Keratinocyte (primary cell): ENCODE measurements around the gene ZBTB8OS.

Source experiments
- CTCF ChIP-seq, 3 experiments: IDR thresholded peaks in 1 of 3; conservative IDR thresholded peaks in 1 of 3; optimal IDR thresholded peaks in 1 of 3; 2 replicates in 2 of 3; 3 replicates in 1 of 3; pipeline versions ENCODE3 to v1.5.1; 2011; ENCODE audit warnings: low read length in 3 of 3, mild to moderate bottlenecking in 3 of 3, moderate library complexity in 2 of 3, control low read depth in 1 of 3, inconsistent platforms in 1 of 3; ENCODE audit not compliant: insufficient read depth in 2 of 3; ENCODE audit errors: extremely low read depth in 1 of 3
- EZH2 ChIP-seq: IDR thresholded peaks from one replicate; pipeline ENCODE4 v1.6.1; 2012; ENCODE audit warnings: inconsistent platforms, mild to moderate bottlenecking, low read length, moderate library complexity

GRCh38 chr1:32666901-32667566 lies 16.7 kb upstream of the ZBTB8OS start:
- no peak for TF ChIP-seq CTCF (optimal IDR thresholded peaks at IDR 0.05 in 1 of 3, IDR thresholded peaks at IDR 0.05 in 1 of 3, conservative IDR thresholded peaks at IDR 0.05 in 1 of 3; ENCODE audit: extremely low read depth in 1 of 3, insufficient read depth in 2 of 3, low read length in 3 of 3)
- no peak for TF ChIP-seq EZH2
